Measurements from ENCODE around the gene DGKB.

DGKB gene

DNA sequence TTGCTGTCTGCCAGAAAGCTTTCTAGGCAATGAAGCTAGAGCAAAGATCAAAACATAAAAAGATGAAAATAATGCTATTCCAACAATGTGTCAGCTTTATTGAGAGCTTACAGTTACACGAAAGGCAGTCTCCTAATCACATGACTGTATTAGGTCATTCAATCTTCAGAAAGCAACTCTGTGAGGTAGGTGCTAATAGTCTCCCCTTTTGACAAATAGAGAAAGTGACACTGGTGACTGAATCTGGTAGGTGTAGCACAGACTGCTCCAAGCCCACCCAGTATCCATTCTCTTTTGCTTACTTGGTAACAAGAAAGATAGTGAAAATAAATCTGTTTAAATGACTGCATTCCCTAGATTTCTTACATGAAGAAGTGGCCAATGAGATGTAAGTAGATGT lies 58.8 kb downstream of the DGKB start:
- Mint-ChIP-seq H3K27me3 (no peaks in the 10 kb centered on the region), H3K27ac (no peak overlapping the region), H3K9me3 (peaks cover 3% of the 10 kb centered on the region), H3K4me3 (no peak overlapping the region), H3K36me3 (ENCODE audit: low read depth) (no peaks in the 10 kb centered on the region), H3K4me1 (no peaks in the 10 kb centered on the region)
- ATAC-seq (no peak), DNase-seq (no peak)

DNA sequence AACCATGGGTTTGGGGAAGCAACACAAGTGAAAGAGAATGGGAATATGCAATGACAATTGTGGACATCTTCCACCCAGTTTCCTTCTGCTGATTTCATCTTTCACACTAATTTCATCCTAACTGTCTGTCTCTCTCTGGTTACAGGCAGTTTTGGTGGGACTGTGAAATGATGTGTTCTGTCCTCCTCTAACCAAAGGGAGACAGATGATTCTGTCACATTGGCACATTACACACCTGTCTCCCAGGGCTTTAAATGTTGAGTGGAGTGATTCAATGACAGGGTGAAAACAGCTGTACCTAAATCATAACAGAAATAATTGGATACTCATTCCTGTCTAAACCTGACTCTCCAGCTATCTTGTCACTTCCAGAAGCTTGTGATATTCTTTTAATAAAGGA lies 60.0 kb downstream of the DGKB start:
- Mint-ChIP-seq H3K27me3 (no peaks in the 10 kb centered on the region), H3K27ac (no peak overlapping the region), H3K4me3 (no peak overlapping the region)

DNA sequence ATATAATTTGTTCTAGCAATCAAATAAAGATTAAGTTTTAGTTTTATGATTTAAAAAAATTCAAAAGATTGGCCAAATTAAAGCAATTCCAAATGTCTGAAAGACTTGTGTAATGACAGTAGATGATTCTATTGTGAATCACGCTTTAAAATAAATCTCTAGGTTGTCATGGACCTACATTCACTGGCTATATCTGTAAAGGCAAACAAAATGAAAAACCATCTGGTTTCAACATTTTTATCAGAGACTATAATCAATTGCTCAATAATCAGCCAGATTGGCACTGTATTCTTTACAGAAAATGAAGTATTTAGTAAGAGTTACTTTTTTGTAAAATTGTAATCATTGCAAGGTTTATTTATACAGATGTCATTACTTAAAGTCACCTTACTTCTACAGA lies 60.7 kb downstream of the DGKB start:
- peaks cover 3% of the 10 kb centered on the region for H3K9me3 Mint-ChIP-seq
- ATAC-seq: no peak

More for the DNA sequence above, 60.0 kb downstream of the DGKB start:
- Mint-ChIP-seq H3K36me3 (ENCODE audit: low read depth) (no peaks in the 10 kb centered on the region), H3K9me3 (peaks cover 3% of the 10 kb centered on the region), H3K4me1 (no peaks in the 10 kb centered on the region)
- no peak for DNase-seq
- ATAC-seq: no peak

DNA sequence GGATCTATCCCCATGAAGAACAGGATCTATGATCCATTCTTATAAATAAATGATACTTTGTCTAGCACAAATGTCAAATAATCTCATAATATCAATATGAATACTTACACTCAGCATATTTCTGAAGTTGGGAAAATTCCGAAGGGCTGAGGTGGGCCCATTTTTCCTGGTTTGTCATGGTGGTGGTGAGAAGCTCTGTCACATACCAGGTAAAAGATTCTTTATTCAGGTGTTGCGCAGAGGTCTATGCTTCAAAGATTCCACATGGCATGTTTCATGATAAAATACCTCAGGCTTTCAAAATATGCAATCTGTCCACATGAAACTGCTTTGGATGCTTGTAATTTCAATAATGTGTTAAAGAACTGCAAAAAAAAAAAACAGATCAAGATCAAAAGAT lies 61.5 kb downstream of the DGKB start:
- no peaks in the 10 kb centered on the region for H3K4me1 Mint-ChIP-seq
- no peak for ATAC-seq
- H3K27me3 Mint-ChIP-seq: no peaks in the 10 kb centered on the region
- H3K36me3 Mint-ChIP-seq (ENCODE audit: low read depth): no peaks in the 10 kb centered on the region
- H3K27ac Mint-ChIP-seq: no peak overlapping the region
- H3K9me3 Mint-ChIP-seq: peaks cover 3% of the 10 kb centered on the region
- H3K4me3 Mint-ChIP-seq: no peak overlapping the region
- no peak for DNase-seq

More for the DNA sequence above, 60.7 kb downstream of the DGKB start:
- Mint-ChIP-seq H3K4me3 (no peak overlapping the region), H3K4me1 (no peaks in the 10 kb centered on the region), H3K27me3 (no peaks in the 10 kb centered on the region), H3K36me3 (ENCODE audit: low read depth) (no peaks in the 10 kb centered on the region), H3K27ac (no peak overlapping the region)
- DNase-seq: no peak

DNA sequence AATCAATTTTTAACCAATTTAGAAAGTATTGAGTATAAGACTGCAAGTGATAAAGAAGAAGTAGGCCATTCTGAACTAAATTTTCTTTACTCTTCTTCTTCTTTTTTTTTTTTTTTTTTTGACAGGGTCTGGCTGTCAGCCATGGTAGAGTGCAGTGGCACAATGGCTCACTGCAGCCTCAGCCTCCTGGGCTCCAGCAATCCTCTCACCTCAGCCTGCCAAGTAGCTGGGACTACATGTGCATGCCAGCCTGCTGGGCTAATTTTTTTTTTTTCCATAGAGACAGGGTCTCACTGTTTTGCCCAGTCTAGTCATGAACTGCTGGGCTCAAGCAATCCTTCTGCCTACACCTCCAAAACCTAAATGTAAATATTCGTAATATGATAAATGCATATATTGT lies 63.2 kb downstream of the DGKB start:
- no peaks in the 10 kb centered on the region for H3K36me3 Mint-ChIP-seq (ENCODE audit: low read depth)
- H3K9me3 Mint-ChIP-seq: peaks cover 3% of the 10 kb centered on the region

DNA sequence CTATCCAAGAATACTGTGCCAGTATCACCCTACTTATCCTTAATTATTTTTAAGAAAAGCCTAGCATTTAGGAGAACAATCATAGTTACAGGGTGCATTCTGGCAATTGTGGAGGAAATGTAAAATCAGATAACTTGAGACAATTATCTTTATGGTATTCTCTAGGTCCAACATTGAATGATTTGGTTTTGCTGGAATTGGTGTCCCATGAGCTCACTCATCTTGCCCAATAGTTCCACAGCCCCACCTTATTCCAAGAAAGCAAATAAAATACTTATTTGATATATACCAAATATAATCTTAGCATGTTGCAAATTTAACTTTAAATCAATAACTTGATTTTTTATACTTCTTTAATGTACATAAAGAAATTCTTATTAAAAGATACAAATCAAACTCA lies 65.3 kb downstream of the DGKB start:
- no peak for ATAC-seq
- Mint-ChIP-seq H3K36me3 (ENCODE audit: low read depth) (no peaks in the 10 kb centered on the region), H3K27me3 (no peaks in the 10 kb centered on the region), H3K27ac (no peak overlapping the region), H3K4me1 (no peaks in the 10 kb centered on the region), H3K9me3 (peaks cover 3% of the 10 kb centered on the region), H3K4me3 (no peak overlapping the region)
- DNase-seq: no peak

More for the DNA sequence above, 63.2 kb downstream of the DGKB start:
- DNase-seq (no peak), ATAC-seq (no peak)
- Mint-ChIP-seq H3K27ac (no peak overlapping the region), H3K4me1 (no peaks in the 10 kb centered on the region), H3K27me3 (no peaks in the 10 kb centered on the region), H3K4me3 (no peak overlapping the region)

DNA sequence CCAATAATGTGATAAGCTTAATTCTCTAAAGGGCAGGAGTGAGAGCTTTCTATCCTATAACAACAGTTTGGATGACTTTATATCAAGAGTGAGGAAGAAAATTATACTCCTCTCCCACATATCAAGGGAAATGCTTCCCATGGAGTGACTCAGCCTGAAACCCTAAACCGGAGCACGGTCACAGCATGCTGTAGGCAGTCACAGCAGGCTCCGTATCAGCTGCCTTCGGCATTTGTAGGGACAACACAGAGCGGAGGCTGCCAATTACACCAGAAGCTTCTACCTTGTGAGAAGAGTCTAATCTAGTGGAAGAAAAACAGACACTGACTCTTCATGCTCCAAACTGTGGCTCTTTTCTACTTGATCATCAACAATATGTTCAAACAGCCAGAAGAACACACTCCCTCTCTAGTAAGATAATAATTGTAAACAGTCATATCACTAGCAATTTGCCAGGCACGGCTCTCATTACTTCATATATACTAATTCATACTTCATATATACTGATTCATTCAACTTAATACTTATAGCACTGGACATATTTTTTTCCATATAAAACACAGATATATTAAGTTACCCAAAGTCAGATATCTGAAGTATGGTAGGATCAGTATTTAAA lies 65.9 kb downstream of the DGKB start:
- no peaks in the 10 kb centered on the region for H3K36me3 Mint-ChIP-seq (ENCODE audit: low read depth)
- H3K4me1 Mint-ChIP-seq: no peaks in the 10 kb centered on the region
- H3K27ac Mint-ChIP-seq: no peak overlapping the region
- H3K27me3 Mint-ChIP-seq: no peaks in the 10 kb centered on the region
- H3K4me3 Mint-ChIP-seq: no peak overlapping the region
- ATAC-seq (no peak), DNase-seq (no peak)
- peaks cover 3% of the 10 kb centered on the region for H3K9me3 Mint-ChIP-seq

DNA sequence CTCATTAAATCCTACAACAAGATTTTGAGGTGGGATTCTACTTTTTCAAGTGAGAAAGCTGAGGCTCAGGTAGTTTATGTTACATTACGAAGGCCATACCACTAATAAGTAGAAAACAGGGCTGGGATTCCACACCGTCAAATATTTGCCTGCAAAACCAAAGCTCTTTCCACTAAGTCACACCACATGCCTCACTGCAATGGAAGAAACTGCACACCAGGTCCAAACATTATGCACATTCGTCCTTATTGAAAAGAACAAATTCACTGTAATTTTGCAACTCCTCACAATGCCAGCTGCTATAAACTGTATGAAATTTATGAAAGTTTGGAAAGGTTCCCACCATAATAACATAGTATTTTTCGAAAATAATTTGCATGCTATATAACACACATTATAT lies 66.5 kb downstream of the DGKB start:
- DNase-seq: no peak
- no peaks in the 10 kb centered on the region for H3K27me3 Mint-ChIP-seq
- no peak overlapping the region for H3K4me3 Mint-ChIP-seq

DNA sequence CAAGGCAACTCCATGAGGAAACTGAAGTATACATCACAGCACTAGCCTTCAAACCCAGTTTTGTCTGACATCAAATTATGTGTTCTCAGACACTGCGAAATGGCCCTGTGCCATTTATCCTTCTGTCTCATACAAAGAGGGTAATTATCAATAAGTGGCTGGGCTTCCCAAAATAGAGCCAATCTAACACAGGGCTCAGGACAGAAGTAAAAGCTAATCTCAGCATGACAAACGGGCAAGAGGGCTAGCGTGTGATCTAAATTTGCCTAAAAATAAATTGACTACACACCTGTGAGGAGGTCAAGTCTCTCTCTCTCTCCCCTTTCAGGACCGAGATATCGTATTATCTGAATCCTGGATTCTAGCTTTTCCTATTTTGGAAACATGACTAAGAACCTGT lies 67.2 kb downstream of the DGKB start:
- ATAC-seq (no peak), DNase-seq (no peak)
- no peak overlapping the region for H3K4me3 Mint-ChIP-seq
- H3K9me3 Mint-ChIP-seq: no peaks in the 10 kb centered on the region
- H3K27ac Mint-ChIP-seq: no peak overlapping the region
- no peaks in the 10 kb centered on the region for H3K4me1 Mint-ChIP-seq
- H3K27me3 Mint-ChIP-seq: no peaks in the 10 kb centered on the region
- H3K36me3 Mint-ChIP-seq (ENCODE audit: low read depth): no peaks in the 10 kb centered on the region

More for the DNA sequence above, 66.5 kb downstream of the DGKB start:
- no peaks in the 10 kb centered on the region for H3K36me3 Mint-ChIP-seq (ENCODE audit: low read depth)
- no peak overlapping the region for H3K27ac Mint-ChIP-seq
- ATAC-seq: no peak
- peaks cover 3% of the 10 kb centered on the region for H3K9me3 Mint-ChIP-seq
- H3K4me1 Mint-ChIP-seq: no peaks in the 10 kb centered on the region

GRCh38 chr7:14834883-14835282 lies 67.7 kb downstream of the DGKB start:
- Mint-ChIP-seq H3K9me3 (no peaks in the 10 kb centered on the region), H3K27ac (no peak overlapping the region), H3K4me3 (no peak overlapping the region), H3K36me3 (ENCODE audit: low read depth) (no peaks in the 10 kb centered on the region), H3K27me3 (no peaks in the 10 kb centered on the region), H3K4me1 (no peaks in the 10 kb centered on the region)
- no peak for DNase-seq
- ATAC-seq: no peak

DNA sequence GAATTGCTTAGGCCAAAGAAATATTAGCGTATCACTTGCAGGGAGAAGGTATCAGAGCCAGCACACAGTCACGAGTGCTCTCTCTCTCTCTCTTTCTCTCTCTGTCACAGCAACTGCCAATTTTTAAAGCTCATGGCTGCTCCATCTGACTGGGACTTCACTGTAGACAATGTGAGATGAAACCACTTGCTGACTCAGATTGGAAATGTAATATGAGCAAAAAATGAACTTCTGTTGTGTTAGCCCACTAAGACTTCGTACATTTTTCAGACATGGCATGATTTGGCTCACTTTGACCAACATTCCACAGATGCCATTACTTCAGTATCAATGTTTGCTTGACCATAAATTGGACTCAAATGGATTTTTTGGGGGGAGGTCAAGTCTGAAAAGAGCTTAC lies 68.1 kb downstream of the DGKB start:
- H3K4me3 Mint-ChIP-seq: no peak overlapping the region
- no peak overlapping the region for H3K27ac Mint-ChIP-seq
- H3K4me1 Mint-ChIP-seq: no peaks in the 10 kb centered on the region
- no peak for DNase-seq
- ATAC-seq: no peak
- no peaks in the 10 kb centered on the region for H3K27me3 Mint-ChIP-seq
- H3K9me3 Mint-ChIP-seq: no peaks in the 10 kb centered on the region
- H3K36me3 Mint-ChIP-seq (ENCODE audit: low read depth): no peaks in the 10 kb centered on the region

- H3K27me3 Mint-ChIP-seq: no peaks in the 10 kb centered on the region
- ATAC-seq (no peak), DNase-seq (no peak)
- H3K36me3 Mint-ChIP-seq (ENCODE audit: low read depth): no peaks in the 10 kb centered on the region
- H3K27ac Mint-ChIP-seq: no peak overlapping the region
- no peak overlapping the region for H3K4me3 Mint-ChIP-seq
- H3K4me1 Mint-ChIP-seq: no peaks in the 10 kb centered on the region
- H3K9me3 Mint-ChIP-seq: no peaks in the 10 kb centered on the region
Observed at GRCh38 chr7:14833707-14834106, 68.8 kb downstream of the DGKB start.

DNA sequence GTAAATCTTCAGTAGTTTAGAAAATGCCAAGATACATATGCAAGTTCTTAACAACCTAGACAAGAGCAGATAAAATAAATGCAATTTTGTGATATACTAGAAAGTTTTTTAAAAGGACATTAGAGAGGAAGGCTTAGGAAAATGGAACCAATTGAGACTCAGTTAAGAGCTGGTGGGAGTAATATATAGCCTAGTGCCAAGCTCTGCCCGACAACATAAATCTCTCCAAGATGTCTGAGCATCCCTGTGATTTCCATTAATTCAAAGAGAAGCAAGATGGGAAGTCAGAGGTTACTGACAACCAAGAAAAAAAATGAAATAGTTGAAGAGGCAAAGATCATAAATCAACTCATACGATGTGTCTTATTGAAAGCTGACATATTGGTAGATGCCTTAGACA lies 74.5 kb downstream of the DGKB start:
- H3K27ac Mint-ChIP-seq: no peak overlapping the region
- no peak for DNase-seq
- no peak overlapping the region for H3K4me3 Mint-ChIP-seq
- H3K27me3 Mint-ChIP-seq: no peaks in the 10 kb centered on the region
- no peak for ATAC-seq
- H3K4me1 Mint-ChIP-seq: no peaks in the 10 kb centered on the region
- no peaks in the 10 kb centered on the region for H3K36me3 Mint-ChIP-seq (ENCODE audit: low read depth)
- no peaks in the 10 kb centered on the region for H3K9me3 Mint-ChIP-seq

GRCh38 chr7:14826426-14826825 lies 76.1 kb downstream of the DGKB start:
- H3K27me3 Mint-ChIP-seq: no peaks in the 10 kb centered on the region
- no peak for ATAC-seq
- no peak overlapping the region for H3K27ac Mint-ChIP-seq
- H3K4me3 Mint-ChIP-seq: no peak overlapping the region
- no peaks in the 10 kb centered on the region for H3K9me3 Mint-ChIP-seq
- no peaks in the 10 kb centered on the region for H3K36me3 Mint-ChIP-seq (ENCODE audit: low read depth)
- no peak for DNase-seq
- no peaks in the 10 kb centered on the region for H3K4me1 Mint-ChIP-seq

GRCh38 chr7:14825912-14826311 lies 76.6 kb downstream of the DGKB start:
- Mint-ChIP-seq H3K4me3 (no peak overlapping the region), H3K9me3 (no peaks in the 10 kb centered on the region), H3K27ac (no peak overlapping the region), H3K36me3 (ENCODE audit: low read depth) (no peaks in the 10 kb centered on the region), H3K4me1 (no peaks in the 10 kb centered on the region), H3K27me3 (no peaks in the 10 kb centered on the region)
- DNase-seq (no peak), ATAC-seq (no peak)

DNA sequence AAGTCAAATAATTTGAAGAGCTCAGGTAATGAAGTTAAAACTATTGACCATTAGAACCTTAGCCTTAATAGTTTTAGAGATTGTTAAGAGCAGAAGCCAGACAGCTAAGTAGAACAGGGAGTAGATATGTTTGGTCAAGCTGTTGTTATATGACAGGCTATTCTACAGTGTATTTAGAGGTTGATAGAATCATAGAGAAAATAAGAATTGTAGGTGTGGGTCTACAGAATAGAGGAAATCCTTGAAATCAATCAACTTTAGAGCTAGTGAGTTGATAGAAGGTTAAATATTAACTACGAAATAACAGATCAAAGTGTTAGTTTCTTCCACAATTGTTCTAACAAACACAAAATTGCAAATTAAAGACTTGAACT lies 80.1 kb downstream of the DGKB start:
- DNase-seq: no peak
- no peak for ATAC-seq
- no peaks in the 10 kb centered on the region for H3K4me1 Mint-ChIP-seq
- no peaks in the 10 kb centered on the region for H3K27me3 Mint-ChIP-seq
- no peaks in the 10 kb centered on the region for H3K9me3 Mint-ChIP-seq
- H3K27ac Mint-ChIP-seq: no peak overlapping the region
- no peaks in the 10 kb centered on the region for H3K36me3 Mint-ChIP-seq (ENCODE audit: low read depth)
- H3K4me3 Mint-ChIP-seq: no peak overlapping the region
